ENCODE measurements around the gene PSMB7.

The PSMB7 gene

GRCh38 chr9:124349675-124350493 is 65.4 kb downstream of the PSMB7 start:
- WGBS, 2 experiments (ENCODE audit: insufficient coverage in 2 of 2): 90 to 97% methylated on average over 20 to 21 of the region's 25 CpGs
- Histone ChIP-seq H3K4me1 (ENCODE audit: control insufficient read depth, insufficient read depth, low read length, poor library complexity, severe bottlenecking) (no peaks in the 10 kb centered on the region), H3K36me3 (ENCODE audit: control insufficient read depth, insufficient read depth, low read length) (peaks cover 78% of the 10 kb centered on the region)

GRCh38 chr9:124349267-124349666 is 66.0 kb downstream of the PSMB7 start:
- H3K36me3 ChIP-seq (ENCODE audit: control insufficient read depth, insufficient read depth, low read length): peaks cover 74% of the 10 kb centered on the region
- WGBS, 2 experiments (ENCODE audit: insufficient coverage in 2 of 2): 95 to 97% methylated on average over 6 to 7 of the region's 8 CpGs
- H3K4me3 ChIP-seq (ENCODE audit: extremely low read depth, insufficient read depth, low read length, poor library complexity, severe bottlenecking): no peak overlapping the region
- no peaks in the 10 kb centered on the region for H3K9me3 ChIP-seq (ENCODE audit: control insufficient read depth, low read length)
- H3K27ac ChIP-seq (ENCODE audit: low read depth, low read length, severe bottlenecking): no peak overlapping the region
- no peaks in the 10 kb centered on the region for H3K4me1 ChIP-seq (ENCODE audit: control insufficient read depth, insufficient read depth, low read length, poor library complexity, severe bottlenecking)

More at GRCh38 chr9:124349675-124350493, 65.4 kb downstream of the PSMB7 start:
- Histone ChIP-seq H3K9me3 (ENCODE audit: control insufficient read depth, low read length) (no peaks in the 10 kb centered on the region), H3K27ac (ENCODE audit: low read depth, low read length, severe bottlenecking) (no peak overlapping the region), H3K4me3 (ENCODE audit: extremely low read depth, insufficient read depth, low read length, poor library complexity, severe bottlenecking) (no peak overlapping the region)

GRCh38 chr9:124348831-124349230 is 66.4 kb downstream of the PSMB7 start:
- H3K4me1 ChIP-seq (ENCODE audit: control insufficient read depth, insufficient read depth, low read length, poor library complexity, severe bottlenecking): no peaks in the 10 kb centered on the region
- no peak overlapping the region for H3K27ac ChIP-seq (ENCODE audit: low read depth, low read length, severe bottlenecking)
- H3K9me3 ChIP-seq (ENCODE audit: control insufficient read depth, low read length): no peaks in the 10 kb centered on the region
- H3K36me3 ChIP-seq (ENCODE audit: control insufficient read depth, insufficient read depth, low read length): peaks cover 74% of the 10 kb centered on the region
- 97 to 98% methylated on average over 9 to 12 of the region's 12 CpGs for WGBS, 2 experiments (ENCODE audit: insufficient coverage in 2 of 2)
- H3K4me3 ChIP-seq (ENCODE audit: extremely low read depth, insufficient read depth, low read length, poor library complexity, severe bottlenecking): no peak overlapping the region

- H3K9me3 ChIP-seq (ENCODE audit: control insufficient read depth, low read length): no peaks in the 10 kb centered on the region
- 100% methylated on average over 1 to 3 of the region's 3 CpGs for WGBS, 2 experiments (ENCODE audit: insufficient coverage in 2 of 2)
- no peak overlapping the region for H3K27ac ChIP-seq (ENCODE audit: low read depth, low read length, severe bottlenecking)
- peaks cover 72% of the 10 kb centered on the region for H3K36me3 ChIP-seq (ENCODE audit: control insufficient read depth, insufficient read depth, low read length)
- no peaks in the 10 kb centered on the region for H3K4me1 ChIP-seq (ENCODE audit: control insufficient read depth, insufficient read depth, low read length, poor library complexity, severe bottlenecking)
- no peak overlapping the region for H3K4me3 ChIP-seq (ENCODE audit: extremely low read depth, insufficient read depth, low read length, poor library complexity, severe bottlenecking)
Observed at GRCh38 chr9:124348363-124348762, 66.9 kb downstream of the PSMB7 start.

GRCh38 chr9:124347968-124348358 is 67.3 kb downstream of the PSMB7 start:
- Histone ChIP-seq H3K9me3 (ENCODE audit: control insufficient read depth, low read length) (no peaks in the 10 kb centered on the region), H3K36me3 (ENCODE audit: control insufficient read depth, insufficient read depth, low read length) (peaks cover 68% of the 10 kb centered on the region), H3K4me1 (ENCODE audit: control insufficient read depth, insufficient read depth, low read length, poor library complexity, severe bottlenecking) (peaks cover 2% of the 10 kb centered on the region), H3K4me3 (ENCODE audit: extremely low read depth, insufficient read depth, low read length, poor library complexity, severe bottlenecking) (no peak overlapping the region), H3K27ac (ENCODE audit: low read depth, low read length, severe bottlenecking) (no peak overlapping the region)
- 95 to 96% methylated on average over 5 to 6 of the region's 8 CpGs for WGBS, 2 experiments (ENCODE audit: insufficient coverage in 2 of 2)

- Histone ChIP-seq H3K36me3 (ENCODE audit: control insufficient read depth, insufficient read depth, low read length) (peaks cover 63% of the 10 kb centered on the region), H3K4me3 (ENCODE audit: extremely low read depth, insufficient read depth, low read length, poor library complexity, severe bottlenecking) (no peak overlapping the region), H3K4me1 (ENCODE audit: control insufficient read depth, insufficient read depth, low read length, poor library complexity, severe bottlenecking) (peaks cover 6% of the 10 kb centered on the region), H3K27ac (ENCODE audit: low read depth, low read length, severe bottlenecking) (no peak overlapping the region), H3K9me3 (ENCODE audit: control insufficient read depth, low read length) (no peaks in the 10 kb centered on the region)
- 95 to 96% methylated on average over 23 to 24 of the region's 26 CpGs for WGBS, 2 experiments (ENCODE audit: insufficient coverage in 2 of 2)
Observed at GRCh38 chr9:124347206-124347967, 67.9 kb downstream of the PSMB7 start.

- Histone ChIP-seq H3K27ac (ENCODE audit: low read depth, low read length, severe bottlenecking) (no peak overlapping the region), H3K4me1 (ENCODE audit: control insufficient read depth, insufficient read depth, low read length, poor library complexity, severe bottlenecking) (peaks cover 13% of the 10 kb centered on the region), H3K9me3 (ENCODE audit: control insufficient read depth, low read length) (no peaks in the 10 kb centered on the region), H3K4me3 (ENCODE audit: extremely low read depth, insufficient read depth, low read length, poor library complexity, severe bottlenecking) (no peak overlapping the region), H3K36me3 (ENCODE audit: control insufficient read depth, insufficient read depth, low read length) (peaks cover 57% of the 10 kb centered on the region)
- 91 to 93% methylated on average over 28 of the region's 34 CpGs for WGBS, 2 experiments (ENCODE audit: insufficient coverage in 2 of 2)
Observed at GRCh38 chr9:124346347-124347163, 68.7 kb downstream of the PSMB7 start.

GRCh38 chr9:124345751-124346281 is 69.4 kb downstream of the PSMB7 start:
- no peak overlapping the region for H3K27ac ChIP-seq (ENCODE audit: low read depth, low read length, severe bottlenecking)
- H3K36me3 ChIP-seq (ENCODE audit: control insufficient read depth, insufficient read depth, low read length): peaks cover 50% of the 10 kb centered on the region

GRCh38 chr9:124345063-124345462 is 70.2 kb downstream of the PSMB7 start:
- H3K4me3 ChIP-seq (ENCODE audit: extremely low read depth, insufficient read depth, low read length, poor library complexity, severe bottlenecking): no peak overlapping the region
- H3K9me3 ChIP-seq (ENCODE audit: control insufficient read depth, low read length): no peaks in the 10 kb centered on the region
- H3K27ac ChIP-seq (ENCODE audit: low read depth, low read length, severe bottlenecking): no peak overlapping the region
- H3K36me3 ChIP-seq (ENCODE audit: control insufficient read depth, insufficient read depth, low read length): peaks cover 46% of the 10 kb centered on the region
- peaks cover 14% of the 10 kb centered on the region for H3K4me1 ChIP-seq (ENCODE audit: control insufficient read depth, insufficient read depth, low read length, poor library complexity, severe bottlenecking)
- WGBS, 2 experiments (ENCODE audit: insufficient coverage in 2 of 2): 93 to 94% methylated on average over 12 of the region's 14 CpGs

More at GRCh38 chr9:124345751-124346281, 69.4 kb downstream of the PSMB7 start:
- Histone ChIP-seq H3K4me3 (ENCODE audit: extremely low read depth, insufficient read depth, low read length, poor library complexity, severe bottlenecking) (no peak overlapping the region), H3K9me3 (ENCODE audit: control insufficient read depth, low read length) (no peaks in the 10 kb centered on the region), H3K4me1 (ENCODE audit: control insufficient read depth, insufficient read depth, low read length, poor library complexity, severe bottlenecking) (peaks cover 14% of the 10 kb centered on the region)
- WGBS, 2 experiments (ENCODE audit: insufficient coverage in 2 of 2): 94 to 95% methylated on average over 9 of the region's 9 CpGs
